ENCODE measurements around the gene RYR1.

Gene RYR1

DNA sequence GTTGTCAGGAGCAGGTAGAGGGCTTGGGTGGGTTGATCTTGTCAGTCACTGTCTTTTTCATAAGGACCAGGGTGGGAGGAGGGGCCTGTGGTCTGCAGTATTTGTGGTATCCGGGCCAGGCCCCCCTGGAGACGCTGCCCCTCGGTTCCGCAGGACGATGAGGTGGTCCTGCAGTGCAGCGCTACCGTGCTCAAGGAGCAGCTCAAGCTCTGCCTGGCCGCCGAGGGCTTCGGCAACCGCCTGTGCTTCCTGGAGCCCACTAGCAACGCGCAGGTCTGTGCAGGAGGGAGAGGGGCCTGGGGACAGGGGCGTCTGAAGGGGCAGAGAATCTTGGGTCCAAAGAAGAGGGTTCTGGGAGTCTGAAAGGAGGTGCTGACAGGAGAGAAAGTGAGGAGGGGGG is 7.1 kb downstream of the RYR1 start:
- no peak for TF ChIP-seq EZH2phosphoT487 (conservative IDR thresholded peaks at IDR 0.05; ENCODE audit: low read length)
- TF ChIP-seq, protein P1, sequence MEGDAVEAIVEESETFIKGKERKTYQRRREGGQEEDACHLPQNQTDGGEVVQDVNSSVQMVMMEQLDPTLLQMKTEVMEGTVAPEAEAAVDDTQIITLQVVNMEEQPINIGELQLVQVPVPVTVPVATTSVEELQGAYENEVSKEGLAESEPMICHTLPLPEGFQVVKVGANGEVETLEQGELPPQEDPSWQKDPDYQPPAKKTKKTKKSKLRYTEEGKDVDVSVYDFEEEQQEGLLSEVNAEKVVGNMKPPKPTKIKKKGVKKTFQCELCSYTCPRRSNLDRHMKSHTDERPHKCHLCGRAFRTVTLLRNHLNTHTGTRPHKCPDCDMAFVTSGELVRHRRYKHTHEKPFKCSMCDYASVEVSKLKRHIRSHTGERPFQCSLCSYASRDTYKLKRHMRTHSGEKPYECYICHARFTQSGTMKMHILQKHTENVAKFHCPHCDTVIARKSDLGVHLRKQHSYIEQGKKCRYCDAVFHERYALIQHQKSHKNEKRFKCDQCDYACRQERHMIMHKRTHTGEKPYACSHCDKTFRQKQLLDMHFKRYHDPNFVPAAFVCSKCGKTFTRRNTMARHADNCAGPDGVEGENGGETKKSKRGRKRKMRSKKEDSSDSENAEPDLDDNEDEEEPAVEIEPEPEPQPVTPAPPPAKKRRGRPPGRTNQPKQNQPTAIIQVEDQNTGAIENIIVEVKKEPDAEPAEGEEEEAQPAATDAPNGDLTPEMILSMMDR (IDR thresholded peaks at IDR 0.05; ENCODE audit: insufficient read depth, low read length, poor library complexity, severe bottlenecking) = no peak
- H3K4me3 ChIP-seq (ENCODE audit: insufficient read depth, low read length, poor library complexity, severe bottlenecking) = no peak overlapping the region
- H3F3A ChIP-seq (ENCODE audit: insufficient read depth) = no peaks in the 10 kb centered on the region
- no peak overlapping the region for H3K4me2 ChIP-seq (ENCODE audit: low read depth, low read length, poor library complexity, severe bottlenecking)
- H3K9me2 ChIP-seq (replicated peaks; ENCODE audit: insufficient read depth, low read length) = no peaks in the 10 kb centered on the region
- no peaks in the 10 kb centered on the region for H3K9me3 ChIP-seq (ENCODE audit: insufficient read depth, low read length)
- no peaks in the 10 kb centered on the region for H4K20me1 ChIP-seq (ENCODE audit: low read depth, low read length)
- no peak overlapping the region for H3K27ac ChIP-seq (ENCODE audit: low read depth, low read length)
- no peak overlapping the region for H3K9ac ChIP-seq (ENCODE audit: low read length)
- no peaks in the 10 kb centered on the region for H3K36me3 ChIP-seq (ENCODE audit: low read length)
- H3K27me3 ChIP-seq (ENCODE audit: low read length) = no peaks in the 10 kb centered on the region; the same call in 1 of the 2 replicates
- no peak overlapping the region for H2AFZ ChIP-seq (ENCODE audit: low read depth, low read length, severe bottlenecking)
- no peaks in the 10 kb centered on the region for H3K79me2 ChIP-seq (ENCODE audit: insufficient read depth, low read length)

DNA sequence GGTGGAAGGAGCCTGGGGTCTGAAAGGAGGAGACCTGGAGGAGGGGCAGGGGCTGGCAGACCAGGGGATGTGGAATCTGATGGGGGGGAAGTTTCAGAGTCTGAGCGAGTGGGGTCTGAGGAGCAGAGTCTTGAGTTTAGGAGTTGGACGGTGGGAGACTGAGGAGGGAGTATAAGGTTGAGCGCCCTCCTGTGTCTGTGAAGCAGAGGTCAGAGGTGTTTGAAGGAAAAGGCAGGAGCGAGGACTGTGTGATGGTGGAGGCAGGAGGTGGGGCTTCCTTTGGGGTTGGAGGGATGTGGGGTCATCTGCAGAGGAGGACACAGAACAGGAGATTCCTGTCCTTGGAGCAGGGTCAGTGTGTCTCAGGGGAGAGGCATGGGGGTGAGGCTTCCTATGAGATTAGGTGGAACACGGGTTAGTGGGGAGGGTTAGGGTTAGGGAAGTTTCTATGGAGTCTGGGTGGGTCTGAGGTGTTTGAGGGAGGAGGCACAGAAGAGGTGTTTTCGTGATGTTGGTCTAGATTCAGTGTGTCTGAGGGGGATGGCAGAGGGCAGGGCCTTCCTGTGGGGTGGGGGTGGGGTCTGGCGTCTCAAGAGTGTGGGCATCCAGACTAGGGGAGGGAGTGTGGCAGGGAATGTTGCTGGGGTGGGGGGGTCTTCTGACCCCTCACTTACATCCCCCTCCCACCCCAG is 8.3 kb downstream of the RYR1 start:
- H3K79me2 ChIP-seq (ENCODE audit: insufficient read depth, low read length) = no peaks in the 10 kb centered on the region
- no peaks in the 10 kb centered on the region for H3K9me2 ChIP-seq (replicated peaks; ENCODE audit: insufficient read depth, low read length)
- no peaks in the 10 kb centered on the region for H3K36me3 ChIP-seq (ENCODE audit: low read length)
- no peak overlapping the region for H3K9ac ChIP-seq (ENCODE audit: low read length)
- no peaks in the 10 kb centered on the region for H4K20me1 ChIP-seq (ENCODE audit: low read depth, low read length)
- H3K27me3 ChIP-seq (ENCODE audit: low read length) = no peaks in the 10 kb centered on the region; the same call in 1 of the 2 replicates
- H3K4me3 ChIP-seq (ENCODE audit: insufficient read depth, low read length, poor library complexity, severe bottlenecking) = no peak overlapping the region
- no peak for TF ChIP-seq EZH2phosphoT487 (conservative IDR thresholded peaks at IDR 0.05; ENCODE audit: low read length)
- TF ChIP-seq, protein P1 (IDR thresholded peaks at IDR 0.05; ENCODE audit: insufficient read depth, low read length, poor library complexity, severe bottlenecking) = no peak
- H2AFZ ChIP-seq (ENCODE audit: low read depth, low read length, severe bottlenecking) = no peak overlapping the region
- H3K27ac ChIP-seq (ENCODE audit: low read depth, low read length) = no peak overlapping the region
- H3K9me3 ChIP-seq (ENCODE audit: insufficient read depth, low read length) = no peaks in the 10 kb centered on the region
- no peaks in the 10 kb centered on the region for H3F3A ChIP-seq (ENCODE audit: insufficient read depth)
- H3K4me2 ChIP-seq (ENCODE audit: low read depth, low read length, poor library complexity, severe bottlenecking) = no peak overlapping the region

DNA sequence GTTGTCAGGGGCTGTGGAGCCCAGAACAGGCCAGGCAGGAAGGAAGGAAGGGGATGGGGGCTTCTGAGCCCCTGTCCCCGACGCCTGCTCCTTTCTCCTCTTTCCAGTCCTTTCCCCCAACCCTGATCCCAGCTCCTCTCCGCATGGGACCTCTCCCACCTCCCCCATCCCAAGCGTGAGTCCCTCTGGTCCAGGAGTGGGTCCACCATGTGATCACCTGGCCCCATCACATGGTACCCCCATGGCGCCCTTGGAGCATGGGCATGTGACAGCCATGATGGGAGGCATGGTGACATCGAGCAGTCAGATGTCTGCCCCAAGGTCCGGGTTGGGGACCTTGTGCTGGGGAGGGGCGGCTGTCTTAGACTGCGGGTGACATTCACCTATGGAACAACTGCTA is 9.2 kb downstream of the RYR1 start:
- Histone ChIP-seq H2AFZ (ENCODE audit: low read depth, low read length, severe bottlenecking) (no peak overlapping the region), H3F3A (ENCODE audit: insufficient read depth) (no peaks in the 10 kb centered on the region), H3K9me3 (ENCODE audit: insufficient read depth, low read length) (no peaks in the 10 kb centered on the region), H3K36me3 (ENCODE audit: low read length) (no peaks in the 10 kb centered on the region), H3K79me2 (ENCODE audit: insufficient read depth, low read length) (no peaks in the 10 kb centered on the region), H3K4me3 (ENCODE audit: insufficient read depth, low read length, poor library complexity, severe bottlenecking) (no peak overlapping the region), H3K4me2 (ENCODE audit: low read depth, low read length, poor library complexity, severe bottlenecking) (no peak overlapping the region), H3K9ac (ENCODE audit: low read length) (no peak overlapping the region), H3K27ac (ENCODE audit: low read depth, low read length) (no peak overlapping the region), H3K9me2 (replicated peaks; ENCODE audit: insufficient read depth, low read length) (no peaks in the 10 kb centered on the region), H3K27me3 (ENCODE audit: low read length) (no peaks in the 10 kb centered on the region; the same call in 1 of the 2 replicates), H4K20me1 (ENCODE audit: low read depth, low read length) (no peaks in the 10 kb centered on the region)
- TF ChIP-seq EZH2phosphoT487 (conservative IDR thresholded peaks at IDR 0.05; ENCODE audit: low read length) = no peak
- TF ChIP-seq, protein P1 (IDR thresholded peaks at IDR 0.05; ENCODE audit: insufficient read depth, low read length, poor library complexity, severe bottlenecking) = no peak

All from SU-DHL-6 (cell line).